OCI-LY7 (cell line): Measurements from ENCODE around the gene CLINT1. TPM values are rescaled to one million over a fixed set of nuclear protein-coding genes. Genes with fewer than 3 reads are reported as not detected.
A peak's percentile ranks its signal among the peaks of the same experiment; 100 is the strongest.

Source experiments
- BruUV-seq: library from RNA; stranded (reverse); fragments of 400-500 nt; replicated peaks from 2 replicates; lab custom pipeline; 2021; lab: Mats Ljungman, UMichigan
- CTCF ChIA-PET: fragments of 300-600 bp; sonication (Branson Sonifier 250); formaldehyde crosslinking; loops from one replicate; lab custom pipeline; 2022; ENCODE audit warnings: antibody characterized with exemption; ENCODE audit not compliant: unreplicated experiment; lab: Charles Lee
- POLR2A ChIA-PET: fragments of 300-600 bp; sonication (Branson Sonifier 250); formaldehyde crosslinking; loops from one replicate; lab custom pipeline; 2022; ENCODE audit warnings: antibody characterized with exemption; lab: Charles Lee
- DNase-seq: peaks from one replicate; pipeline ENCODE4 v3.0.0-alpha.2; 2015; ENCODE audit warnings: low spot score
- H2AFZ ChIP-seq: fragments of 200-600 bp; sonication (generic), shearing (Covaris generic); 2 replicates; pipeline ENCODE4 v1.6.1; 2014; ENCODE audit warnings: mild to moderate bottlenecking, antibody characterized with exemption, low read length, moderate library complexity
- H3K27ac ChIP-seq: fragments of 200-600 bp; sonication (generic); 2 replicates; pipeline ENCODE4 v1.5.1; 2014; ENCODE audit warnings: mixed run types, low read depth, mild to moderate bottlenecking, moderate library complexity, low read length, inconsistent platforms; ENCODE audit not compliant: poor library complexity, severe bottlenecking
- H3K36me3 ChIP-seq: fragments of 200-600 bp; sonication (generic); 2 replicates; pipeline ENCODE4 v1.6.1; 2014; ENCODE audit warnings: mild to moderate bottlenecking, antibody characterized with exemption, low read length, moderate library complexity, mixed read lengths; ENCODE audit not compliant: insufficient read depth
- H3K4me1 ChIP-seq: fragments of 200-600 bp; sonication (generic); 2 replicates; pipeline ENCODE4 v1.5.1; 2014; ENCODE audit warnings: mild to moderate bottlenecking, low read length; ENCODE audit not compliant: insufficient read depth, poor library complexity, severe bottlenecking
- H3K4me2 ChIP-seq: fragments of 200-600 bp; sonication (generic); 2 replicates; pipeline ENCODE4 v1.6.1; 2014; ENCODE audit warnings: mild to moderate bottlenecking, low read length
- H3K4me3 ChIP-seq: fragments of 200-600 bp; sonication (generic); 2 replicates; pipeline ENCODE4 v1.5.1; 2014; ENCODE audit warnings: mild to moderate bottlenecking, low read depth, low read length; ENCODE audit not compliant: poor library complexity, severe bottlenecking
- H3K79me2 ChIP-seq: fragments of 200-600 bp; sonication (generic); 2 replicates; pipeline ENCODE4 v1.6.1; 2016; ENCODE audit warnings: low read depth, mild to moderate bottlenecking, low read length, moderate library complexity, mixed read lengths; ENCODE audit not compliant: insufficient read depth
- H3K9me2 ChIP-seq: fragments of 200-600 bp; sonication (generic); 2 replicates; pipeline ENCODE4 v1.6.1; 2016; ENCODE audit warnings: mild to moderate bottlenecking, low read length, mixed read lengths; ENCODE audit not compliant: insufficient read depth
- H3K9me3 ChIP-seq: fragments of 200-600 bp; sonication (generic); 2 replicates; pipeline ENCODE4 v1.6.1; 2014; ENCODE audit warnings: mild to moderate bottlenecking, mixed run types, low read length, mixed read lengths
- H4K20me1 ChIP-seq: fragments of 200-600 bp; sonication (generic); 2 replicates; pipeline ENCODE4 v1.6.1; 2014; ENCODE audit warnings: mild to moderate bottlenecking, antibody characterized with exemption, low read length, moderate library complexity, mixed read lengths; ENCODE audit not compliant: insufficient read depth
- CTCF ChIP-seq: fragments of 200-600 bp; sonication (generic); conservative IDR thresholded peaks from 2 replicates; pipeline ENCODE4 v1.5.1; 2014; ENCODE audit warnings: mild to moderate bottlenecking, antibody characterized with exemption, low read length, moderate library complexity, mixed read lengths
- EZH2phosphoT487 ChIP-seq: fragments of 200-600 bp; sonication (generic); IDR thresholded peaks from 2 replicates; pipeline ENCODE4 v1.6.1; 2018; ENCODE audit warnings: low read depth, borderline replicate concordance, mild to moderate bottlenecking, mixed run types, antibody characterized with exemption, low read length, moderate library complexity, mixed read lengths
- intact Hi-C: fragments of 100-400 bp; cut with micrococcal nuclease; formaldehyde crosslinking; loops from one replicate; pipeline ENCODE4 v1.10.0; 2022; ENCODE audit not compliant: unreplicated experiment
- total RNA-seq, 2 experiments: library from RNA; depleted of rRNA in 1 of 2; stranded (reverse); fragments of >200 nt in 1 of 2; shearing (Covaris generic) in 1 of 2; gene quantifications; 2 replicates each; pipeline ENCODE4 v1.2.3, GENCODE V29; 2014 to 2022

The CLINT1 gene
- total RNA-seq, 2 experiments from 2014 or later = 107 to 135 TPM

GRCh38 chr5:157890836-157891597 is 32.1 kb upstream of the CLINT1 start:
- H3K79me2 ChIP-seq = no peaks in the 10 kb centered on the region
- H4K20me1 ChIP-seq = no peaks in the 10 kb centered on the region
- H2AFZ ChIP-seq = peak overlapping the region; percentile 79; the same call in 1 of the 2 replicates
- intact Hi-C loops = no loop called here
- H3K4me2 ChIP-seq = 0 out of 2 replicates have a peak overlapping the region, but pooled peaks have one; percentile 14
- H3K9me3 ChIP-seq = peaks cover 9% of the 10 kb centered on the region; the same call in 1 of the 2 replicates
- ChIA-PET CTCF (interaction anchor here (1.5 kb wide), 1 partner anchor 9 kb away, joined by 5 read pairs; no protein-coding TSS in a partner anchor), POLR2A (interaction anchor here (0.7 to 1.4 kb wide), 6 partner anchors 9 to 224 kb away, joined by 3 to 6 read pairs (median 4); no protein-coding TSS in a partner anchor)
- H3K36me3 ChIP-seq = no peaks in the 10 kb centered on the region
- peaks cover 11% of the 10 kb centered on the region for H3K4me1 ChIP-seq
- peak; percentile 20 for DNase-seq
- no TSS peak for BruUV-seq
- H3K9me2 ChIP-seq = no peaks in the 10 kb centered on the region
- TF ChIP-seq EZH2phosphoT487 = no peak
- TF ChIP-seq CTCF = no peak
- no peak overlapping the region for H3K27ac ChIP-seq
- no peak overlapping the region for H3K4me3 ChIP-seq

- TF ChIP-seq EZH2phosphoT487 (no peak), CTCF (no peak)
- ChIA-PET POLR2A (interaction anchor here (0.7 kb wide), 2 partner anchors 15 to 27 kb away, joined by 3 to 4 read pairs; no protein-coding TSS in a partner anchor), CTCF (no interaction called here)
- intact Hi-C loops = no loop called here
- H3K36me3 ChIP-seq = no peaks in the 10 kb centered on the region
- no peaks in the 10 kb centered on the region for H4K20me1 ChIP-seq
- DNase-seq = no peak
- H2AFZ ChIP-seq = no peak overlapping the region
- no peak overlapping the region for H3K4me3 ChIP-seq
- peaks cover 9% of the 10 kb centered on the region; the same call in 1 of the 2 replicates for H3K9me3 ChIP-seq
- no peaks in the 10 kb centered on the region for H3K79me2 ChIP-seq
- no peak overlapping the region for H3K27ac ChIP-seq
- no peaks in the 10 kb centered on the region for H3K9me2 ChIP-seq
- BruUV-seq = no TSS peak
- no peak overlapping the region for H3K4me2 ChIP-seq
- peaks cover 22% of the 10 kb centered on the region for H3K4me1 ChIP-seq
These were observed 30.0 kb upstream of the CLINT1 start for GRCh38 chr5:157888814-157889532.
